ENCODE results near the gene ZBTB32.
A peak's percentile ranks its signal among the peaks of the same experiment; 100 is the strongest.

ZBTB32 gene

DNA sequence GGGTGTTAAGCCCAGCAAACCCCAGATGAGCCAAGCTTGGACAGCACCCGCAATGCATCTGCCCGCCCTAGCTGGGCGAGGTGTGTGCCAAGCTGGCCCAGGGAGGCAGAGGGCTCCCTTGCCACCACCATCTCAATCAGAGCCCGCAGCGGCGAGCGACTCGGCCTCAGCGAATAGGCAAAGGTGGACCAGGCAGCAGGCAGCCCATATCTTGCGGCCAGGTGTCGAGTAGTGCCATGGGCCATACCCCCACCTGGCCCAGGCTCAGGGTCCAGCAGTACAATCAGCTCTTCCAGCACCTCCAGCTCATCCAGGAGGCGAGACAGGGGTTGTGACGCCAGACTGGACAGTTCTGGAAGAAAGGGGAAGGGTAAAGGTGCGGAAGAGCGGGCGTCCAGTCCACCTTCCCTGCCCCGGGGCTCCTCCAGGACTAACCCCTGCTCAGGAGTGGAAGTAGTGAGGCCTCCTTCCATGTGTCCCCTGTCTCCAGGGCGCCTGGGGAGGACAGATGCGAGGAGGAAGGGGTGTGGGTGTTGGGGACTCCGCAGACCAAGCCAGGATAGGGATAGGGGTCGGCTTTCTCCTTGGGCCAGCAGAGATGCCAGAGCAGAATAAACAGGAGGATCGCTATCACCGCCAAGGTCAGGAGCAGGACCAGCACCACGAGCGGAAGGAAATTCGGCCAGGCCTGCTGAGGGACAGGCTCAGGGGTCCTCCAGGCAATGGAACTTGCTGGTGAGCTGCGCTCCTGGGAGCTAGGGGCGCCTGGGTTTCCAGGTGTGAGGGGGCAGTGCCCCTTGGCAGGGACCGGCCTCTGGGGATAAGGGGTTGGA, 35.1 kb downstream of the ZBTB32 start:
- no peak for DNase-seq

- no peak for DNase-seq
These were observed 35.7 kb downstream of the ZBTB32 start for GRCh38 chr19:35740108-35740422.

DNA sequence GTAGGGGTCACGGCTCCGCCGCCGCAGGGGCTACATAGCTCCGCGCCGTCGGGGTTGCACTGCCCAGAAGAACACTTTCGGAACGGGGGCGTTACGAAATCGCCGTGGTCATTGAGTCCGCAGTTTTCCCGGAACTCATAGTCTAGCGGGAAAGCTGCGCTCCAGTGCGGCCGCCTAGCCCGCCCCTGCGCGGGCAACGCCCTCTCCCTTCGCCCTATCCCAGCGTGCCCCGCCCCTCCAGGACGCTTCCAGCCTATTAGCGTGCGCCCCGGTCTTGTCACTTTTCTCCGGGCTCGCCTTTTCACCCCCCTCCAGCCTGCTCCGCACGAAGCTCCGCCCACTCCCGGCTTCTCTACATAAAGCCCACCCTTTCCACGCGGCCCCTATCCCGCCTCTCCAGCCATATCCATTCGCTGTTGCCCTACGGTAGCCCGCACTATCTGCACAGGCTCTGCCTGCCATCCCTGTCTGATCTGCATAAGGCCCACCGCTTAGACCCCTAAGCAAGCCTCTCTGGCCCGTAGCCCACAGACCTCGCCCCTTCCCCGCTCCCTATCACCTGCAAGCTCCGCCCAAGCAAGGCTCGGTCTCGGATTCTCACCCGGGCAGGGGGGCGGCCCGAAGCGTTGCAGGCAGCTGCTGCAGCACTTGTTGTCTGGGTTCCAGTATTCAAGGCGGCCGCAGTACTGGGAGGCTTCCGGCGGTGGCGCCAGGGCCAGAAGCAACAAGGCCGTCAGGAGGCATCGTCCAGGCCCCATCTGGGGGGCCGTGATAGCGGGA, 36.3 kb downstream of the ZBTB32 start:
- peak; percentile 97 for DNase-seq

- no peak for DNase-seq
These were observed 36.8 kb downstream of the ZBTB32 start for GRCh38 chr19:35741203-35741515.

DNA sequence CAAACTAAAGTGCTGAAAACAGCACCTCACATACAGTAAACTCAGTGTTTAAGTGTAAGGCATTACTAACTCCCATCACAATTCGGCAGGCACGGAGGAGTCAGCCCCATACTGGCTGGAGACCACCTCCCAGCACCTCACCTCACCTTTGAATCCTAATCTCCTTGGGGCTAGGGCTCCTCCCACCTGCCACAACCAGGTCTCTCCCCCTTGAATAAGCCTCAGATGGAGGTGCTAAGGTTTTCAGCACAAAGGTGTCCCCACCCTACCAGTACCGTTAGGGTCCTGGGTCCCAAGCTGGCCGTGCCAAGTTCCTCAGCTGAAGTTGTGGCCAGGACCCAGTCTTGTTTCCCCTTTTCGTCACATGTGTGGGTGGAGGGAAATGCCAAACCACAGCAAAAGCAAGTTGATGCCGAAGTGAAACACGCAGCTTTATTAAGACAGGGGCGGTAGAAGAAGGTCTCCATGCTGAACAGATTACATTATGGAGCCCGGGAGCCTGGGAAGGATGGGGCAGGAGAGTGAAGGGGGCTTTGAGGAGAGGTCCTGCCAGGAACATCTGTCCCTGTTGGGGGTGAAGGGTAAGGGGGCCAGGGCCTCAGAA, 37.9 kb downstream of the ZBTB32 start, which contains the start of gene IGFLR1:
IGFLR1 (minus strand) TSS at position 332 of the 604 bp plus-strand sequence. CDS start 1,272 bp downstream, outside the sequence.
- no peak for DNase-seq

DNA sequence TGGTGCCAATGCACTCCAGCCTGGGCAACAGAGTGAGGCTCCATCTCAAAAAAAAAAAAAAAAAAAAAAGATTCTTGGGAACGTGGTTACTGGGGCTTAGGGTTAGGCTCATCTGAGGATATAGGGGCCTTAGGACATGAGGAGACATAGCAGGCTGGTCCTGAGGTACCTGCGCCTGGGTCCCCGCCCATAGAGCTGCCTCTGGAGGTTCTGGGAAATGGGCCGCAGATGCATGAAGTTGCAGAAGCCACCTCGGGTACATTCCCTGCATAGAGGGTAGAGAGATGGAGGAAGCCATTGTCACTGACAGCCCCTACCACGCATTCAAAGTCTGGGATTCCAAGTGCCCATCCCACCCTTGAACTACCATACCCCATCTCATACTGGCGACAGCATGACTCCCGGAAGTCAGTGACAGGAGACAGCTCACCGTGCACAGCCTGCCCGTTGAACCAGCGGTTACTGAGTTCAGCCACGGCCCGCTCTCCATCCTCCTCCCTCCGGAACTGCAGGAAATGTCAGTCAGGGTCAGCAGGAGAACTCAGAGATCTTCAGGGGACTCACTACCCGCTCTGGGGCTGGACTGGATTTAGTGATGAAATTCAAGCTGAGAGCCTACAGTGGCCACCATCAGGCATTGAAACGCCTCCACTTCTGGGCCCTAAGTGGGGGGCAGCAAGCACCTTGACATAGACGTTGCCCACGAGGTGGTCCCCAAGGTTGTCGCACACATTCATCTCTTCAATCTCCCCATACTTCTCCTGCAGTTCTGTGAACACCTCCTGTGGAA, 39.5 kb downstream of the ZBTB32 start:
- DNase-seq = no peak

DNA sequence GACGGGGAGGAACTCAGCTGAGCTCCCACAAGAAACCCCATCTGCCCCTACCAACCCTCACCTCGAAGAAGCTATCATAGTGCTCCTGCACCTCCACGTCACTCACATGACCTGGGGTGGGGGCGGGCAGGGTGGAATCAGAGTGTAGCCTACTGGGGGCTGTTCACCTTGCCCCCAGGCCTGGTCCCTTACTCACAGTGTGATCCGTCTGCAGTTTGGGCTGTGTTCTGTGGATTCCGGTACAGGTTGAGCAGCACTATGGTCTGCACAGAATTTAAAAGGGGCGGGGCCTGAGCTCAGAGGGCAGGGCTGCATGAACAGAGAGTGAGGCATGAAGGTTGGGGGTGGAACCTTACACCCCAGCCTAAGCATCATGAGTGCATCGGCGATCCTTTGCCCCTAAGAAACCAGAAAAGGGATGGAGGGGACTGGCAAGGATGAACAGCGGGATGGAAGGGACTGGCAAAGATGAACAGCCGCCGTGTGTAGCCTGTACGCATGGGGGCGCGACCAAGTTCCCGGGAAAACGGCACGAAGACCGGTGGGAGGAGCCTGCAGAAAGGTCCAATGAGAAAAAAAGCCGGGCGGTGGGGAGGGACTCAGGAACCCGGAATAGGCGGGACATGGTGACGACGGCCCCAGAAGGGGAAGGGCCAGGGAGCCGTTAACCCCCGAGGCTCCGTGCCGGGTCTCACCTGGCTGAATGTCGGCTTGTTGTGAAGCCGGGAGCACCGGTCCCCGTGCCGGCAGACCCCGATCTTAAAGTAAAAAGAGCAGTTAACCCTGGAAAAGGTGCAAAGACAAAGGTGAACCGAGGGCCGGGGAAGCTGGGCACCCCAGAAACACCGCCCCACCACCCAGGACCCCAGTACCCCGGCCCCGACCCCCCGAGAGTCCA, 40.3 kb downstream of the ZBTB32 start:
- DNase-seq = peak; percentile 92

GRCh38 chr19:35745328-35746086, 41.1 kb downstream of the ZBTB32 start, which contains the start of the genes PSENEN and U2AF1L4:
Gene PSENEN (plus strand): TSS chr19:35745651. CDS start chr19:35745931, 280 bp downstream.
Gene U2AF1L4 (minus strand): TSS chr19:35745418. CDS start chr19:35745391, 27 bp downstream.
- peak; percentile 96 for DNase-seq

- DNase-seq = no peak
These were observed 41.7 kb downstream of the ZBTB32 start for GRCh38 chr19:35746087-35746462.

DNA sequence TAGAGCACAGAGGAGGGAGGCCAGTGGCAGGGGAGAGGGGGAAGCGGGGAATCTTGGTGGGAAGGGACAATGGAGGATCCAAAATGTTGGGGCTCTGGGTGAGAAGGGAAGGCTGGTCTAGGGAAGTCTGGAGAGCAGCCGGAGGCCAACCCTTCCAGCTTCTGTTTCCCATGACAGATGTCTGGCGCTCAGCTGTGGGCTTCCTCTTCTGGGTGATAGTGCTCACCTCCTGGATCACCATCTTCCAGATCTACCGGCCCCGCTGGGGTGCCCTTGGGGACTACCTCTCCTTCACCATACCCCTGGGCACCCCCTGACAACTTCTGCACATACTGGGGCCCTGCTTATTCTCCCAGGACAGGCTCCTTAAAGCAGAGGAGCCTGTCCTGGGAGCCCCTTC, 42.2 kb downstream of the ZBTB32 start:
- DNase-seq = no peak

DNA sequence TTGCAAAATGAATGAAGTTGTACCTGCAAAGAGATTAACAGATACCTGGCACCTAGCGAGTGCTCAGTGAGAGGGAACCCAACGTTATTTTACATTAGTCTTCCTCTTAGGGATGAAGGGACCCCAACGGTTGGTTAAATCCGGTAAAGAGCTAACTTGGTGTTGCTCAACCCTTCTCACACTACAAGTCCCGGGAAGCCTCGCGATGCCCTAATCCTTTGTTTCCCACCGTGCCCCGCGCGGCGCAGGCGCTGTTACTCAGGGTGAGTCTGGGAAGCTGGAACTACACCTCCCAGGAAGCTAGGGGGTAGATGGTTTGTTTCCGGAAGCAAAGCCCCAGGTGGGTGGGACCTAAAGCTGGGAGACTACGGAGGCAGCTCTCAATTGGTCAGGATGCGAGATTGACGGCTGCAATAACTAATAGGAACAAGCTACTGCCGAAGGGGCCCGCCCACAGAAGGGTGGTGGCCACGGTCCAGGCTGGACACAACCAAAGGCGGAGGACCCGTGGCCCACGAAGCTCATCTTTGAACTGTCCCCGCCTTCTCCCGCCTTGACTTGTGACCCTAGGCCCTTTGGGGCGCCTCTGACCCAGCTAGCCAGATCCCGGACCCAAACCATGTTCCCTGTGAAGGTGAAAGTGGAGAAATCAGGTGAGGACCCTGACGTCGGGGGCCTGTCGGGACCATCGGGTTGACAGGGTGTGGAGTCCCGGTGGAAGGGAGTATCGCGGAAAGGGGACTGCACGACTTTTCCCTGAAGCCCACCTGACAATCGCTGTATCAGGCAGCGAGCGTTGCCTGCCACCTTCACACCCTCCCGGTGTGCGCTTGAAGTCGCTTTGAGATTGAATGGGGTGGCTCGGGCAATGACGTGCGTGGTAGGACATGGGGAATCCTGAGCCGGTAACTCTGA, 44.0 kb downstream of the ZBTB32 start, which contains the start of gene LIN37:
LIN37 (plus strand) TSS at position 471 of the 915 bp plus-strand sequence; CDS start at position 620, 149 bp downstream.
- DNase-seq = peak; percentile 98

DNA sequence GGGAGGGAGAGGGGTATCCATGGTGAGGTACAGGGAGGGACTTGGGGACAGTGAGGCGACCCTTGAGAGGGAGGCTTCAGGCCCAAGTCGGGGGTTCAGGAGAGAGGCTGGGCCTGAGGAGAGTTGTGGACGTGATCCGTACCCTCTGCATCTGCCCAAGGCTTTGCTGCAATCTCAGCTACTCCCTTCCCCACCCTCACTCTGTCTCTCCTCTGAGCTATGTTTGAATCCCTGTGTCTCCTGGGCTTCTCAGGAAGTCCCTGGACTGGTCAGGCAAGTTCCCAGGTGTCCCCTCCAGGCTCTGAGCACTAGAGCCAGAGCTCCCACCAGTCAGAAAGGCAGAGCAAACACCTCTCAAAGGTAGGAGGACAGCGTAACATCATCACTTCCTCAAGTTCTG, 45.8 kb downstream of the ZBTB32 start:
- no peak for DNase-seq

GRCh38 chr19:35751839-35752745, 47.7 kb downstream of the ZBTB32 start:
- no peak for DNase-seq

DNA sequence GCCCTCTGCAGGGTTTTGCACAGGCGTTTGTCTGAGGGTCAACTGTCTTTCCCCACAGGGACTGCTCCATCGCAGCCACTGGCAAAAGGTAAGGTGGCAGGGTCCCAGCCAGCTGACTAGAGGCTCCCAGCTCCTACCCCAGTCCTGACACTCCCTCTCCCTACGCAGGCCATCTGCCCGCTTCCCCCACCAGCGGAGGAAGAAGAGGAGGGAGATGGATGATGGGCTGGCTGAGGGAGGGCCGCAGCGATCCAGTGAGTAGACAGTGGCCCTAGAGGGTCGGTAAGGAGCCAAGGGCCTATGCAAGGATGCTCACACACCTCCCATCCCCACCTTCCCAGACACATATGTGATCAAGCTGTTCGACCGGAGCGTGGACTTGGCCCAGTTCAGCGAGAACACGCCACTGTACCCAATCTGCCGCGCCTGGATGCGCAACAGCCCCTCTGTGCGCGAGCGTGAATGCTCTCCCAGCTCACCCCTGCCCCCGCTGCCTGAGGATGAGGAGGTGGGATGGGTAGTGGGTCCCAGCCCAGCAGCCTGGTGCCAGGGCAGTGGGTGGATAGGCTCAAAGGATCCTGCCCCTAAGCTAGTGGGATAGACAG, 48.5 kb downstream of the ZBTB32 start:
- DNase-seq = no peak

DNA sequence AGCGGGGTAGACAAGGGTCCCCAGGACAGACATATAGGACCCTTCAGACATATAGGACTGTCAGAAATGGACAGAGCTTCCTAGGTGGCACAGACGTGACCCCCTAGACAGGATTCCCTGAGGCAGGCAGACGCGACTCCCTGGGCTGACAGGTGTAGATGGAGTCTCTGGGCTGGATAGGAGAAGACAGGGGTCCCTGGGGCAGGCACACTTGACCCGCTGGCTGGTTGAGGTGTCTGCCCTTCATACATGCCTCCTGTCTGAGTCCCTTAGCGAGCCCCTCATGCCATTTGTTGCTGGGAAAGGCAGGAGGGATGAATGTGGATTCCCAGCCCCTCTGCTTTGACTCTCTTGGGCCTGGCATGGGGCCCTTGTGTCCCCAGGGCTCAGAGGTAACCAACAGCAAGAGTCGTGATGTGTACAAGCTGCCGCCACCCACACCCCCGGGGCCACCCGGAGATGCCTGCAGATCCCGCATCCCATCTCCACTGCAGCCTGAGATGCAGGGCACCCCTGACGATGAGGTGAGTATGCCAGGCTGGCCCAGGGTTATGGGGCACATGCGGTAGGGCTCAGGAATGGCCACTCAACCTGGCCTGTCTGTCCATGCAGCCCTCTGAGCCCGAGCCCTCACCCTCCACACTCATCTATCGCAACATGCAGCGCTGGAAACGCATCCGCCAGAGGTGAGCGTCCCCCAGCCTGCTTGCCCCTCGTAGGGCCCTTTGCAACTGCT, 49.4 kb downstream of the ZBTB32 start:
- DNase-seq = no peak

- DNase-seq = no peak
These were observed 50.2 kb downstream of the ZBTB32 start for GRCh38 chr19:35754370-35755130.

- no peak for DNase-seq
These were observed 50.8 kb downstream of the ZBTB32 start for GRCh38 chr19:35755131-35755549.
